ENCODE measurements around the gene ELFN2.

Gene ELFN2

GRCh38 chr22:37426706-37427134 is 559 bp downstream of the ELFN2 start:
- no peak overlapping the region for H3K9ac ChIP-seq (ENCODE audit: low read length)
- no peak overlapping the region for H4K12ac ChIP-seq (ENCODE audit: low read depth, low read length)
- WGBS (ENCODE audit: extremely low coverage, insufficient coverage, insufficient read length) = no CpG with 5 or more reads among the region's 24 CpGs
- no peak for DNase-seq
- no peak overlapping the region for H3K18ac ChIP-seq (ENCODE audit: low read length)
- no peak overlapping the region for H3K4me2 ChIP-seq (ENCODE audit: low read length)
- no peak overlapping the region for H3K14ac ChIP-seq (ENCODE audit: low read length)
- no peaks in the 10 kb centered on the region for H3K79me2 ChIP-seq (ENCODE audit: control insufficient read depth, insufficient read depth, low read length, poor library complexity)
- H2BK120ac ChIP-seq (ENCODE audit: insufficient read depth, low read length, poor library complexity) = no peak overlapping the region
- no peak overlapping the region for H3K23ac ChIP-seq (ENCODE audit: low read length)
- no peaks in the 10 kb centered on the region for H3K36me3 ChIP-seq (ENCODE audit: control insufficient read depth in 1 of 2, insufficient read depth in 2 of 2, low read length in 2 of 2)
- no peak overlapping the region for H4K8ac ChIP-seq (ENCODE audit: low read depth, low read length)
- no peak overlapping the region for H3K27ac ChIP-seq (ENCODE audit: low read depth, low read length)
- no peak overlapping the region for H2AK5ac ChIP-seq (ENCODE audit: low read length)
- H2BK5ac ChIP-seq (ENCODE audit: low read depth, low read length, poor library complexity) = no peak overlapping the region
- H3K4ac ChIP-seq (ENCODE audit: low read depth, low read length) = no peak overlapping the region
- no peak overlapping the region for H3K4me3 ChIP-seq (ENCODE audit: low read depth, low read length)
- H3K4me1 ChIP-seq (ENCODE audit: control insufficient read depth in 1 of 2, insufficient read depth in 2 of 2, low read length in 2 of 2) = no peaks in the 10 kb centered on the region
- H2BK12ac ChIP-seq (ENCODE audit: low read length) = no peak overlapping the region
- no peaks in the 10 kb centered on the region for H3K79me1 ChIP-seq (ENCODE audit: low read length)
- no peak overlapping the region for H2AFZ ChIP-seq (ENCODE audit: insufficient read depth, low read length, poor library complexity)
- H3K9me3 ChIP-seq (ENCODE audit: insufficient read depth, low read depth, low read length) = peaks cover 8% of the 10 kb centered on the region
- peaks cover 48% of the 10 kb centered on the region for H3K27me3 ChIP-seq (ENCODE audit: insufficient read depth, low read length)
- no peak overlapping the region for H4K91ac ChIP-seq (ENCODE audit: low read depth, low read length)

GRCh38 chr22:37425800-37426705 is 1.2 kb downstream of the ELFN2 start:
- Histone ChIP-seq H2BK12ac (ENCODE audit: low read length) (no peak overlapping the region), H3K27ac (ENCODE audit: low read depth, low read length) (no peak overlapping the region), H2BK5ac (ENCODE audit: low read depth, low read length, poor library complexity) (no peak overlapping the region), H3K4me3 (ENCODE audit: low read depth, low read length) (no peak overlapping the region), H3K4me2 (ENCODE audit: low read length) (no peak overlapping the region), H3K14ac (ENCODE audit: low read length) (no peak overlapping the region), H3K27me3 (ENCODE audit: insufficient read depth, low read length) (peaks cover 54% of the 10 kb centered on the region), H3K79me2 (ENCODE audit: control insufficient read depth, insufficient read depth, low read length, poor library complexity) (no peaks in the 10 kb centered on the region), H2AK5ac (ENCODE audit: low read length) (no peak overlapping the region), H3K9me3 (ENCODE audit: insufficient read depth, low read depth, low read length) (peaks cover 8% of the 10 kb centered on the region), H3K18ac (ENCODE audit: low read length) (no peak overlapping the region), H3K9ac (ENCODE audit: low read length) (no peak overlapping the region), H3K23ac (ENCODE audit: low read length) (no peak overlapping the region), H3K4me1 (ENCODE audit: control insufficient read depth in 1 of 2, insufficient read depth in 2 of 2, low read length in 2 of 2) (no peaks in the 10 kb centered on the region), H3K79me1 (ENCODE audit: low read length) (no peaks in the 10 kb centered on the region), H4K12ac (ENCODE audit: low read depth, low read length) (no peak overlapping the region), H3K36me3 (ENCODE audit: control insufficient read depth in 1 of 2, insufficient read depth in 2 of 2, low read length in 2 of 2) (no peaks in the 10 kb centered on the region), H2AFZ (ENCODE audit: insufficient read depth, low read length, poor library complexity) (no peak overlapping the region), H2BK120ac (ENCODE audit: insufficient read depth, low read length, poor library complexity) (no peak overlapping the region), H3K4ac (ENCODE audit: low read depth, low read length) (no peak overlapping the region), H4K8ac (ENCODE audit: low read depth, low read length) (no peak overlapping the region), H4K91ac (ENCODE audit: low read depth, low read length) (no peak overlapping the region)
- WGBS (ENCODE audit: extremely low coverage, insufficient coverage, insufficient read length) = no CpG with 5 or more reads among the region's 43 CpGs
- DNase-seq = no peak

DNA sequence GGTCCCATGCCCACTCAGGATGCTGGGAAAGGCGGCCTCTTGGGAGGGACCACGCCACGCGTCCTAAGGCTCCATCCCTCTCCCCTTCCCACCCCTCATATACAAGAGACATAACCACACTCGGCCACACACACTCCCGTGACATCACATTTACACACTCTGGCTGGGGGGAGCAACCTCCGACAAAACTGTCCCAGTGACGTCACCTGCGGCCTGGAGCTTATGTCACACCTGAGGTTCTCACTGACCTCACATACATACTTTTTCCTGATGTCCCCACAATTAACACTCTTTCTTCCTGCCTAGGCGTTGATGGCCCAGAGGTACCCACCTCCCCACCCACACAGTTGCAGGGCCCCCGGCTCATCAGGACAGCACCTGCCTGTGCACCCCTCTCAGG is 1.9 kb downstream of the ELFN2 start:
- H3K27me3 ChIP-seq (ENCODE audit: insufficient read depth, low read length) = peaks cover 61% of the 10 kb centered on the region
- no peak overlapping the region for H3K14ac ChIP-seq (ENCODE audit: low read length)
- H4K8ac ChIP-seq (ENCODE audit: low read depth, low read length) = no peak overlapping the region
- DNase-seq = no peak
- H4K91ac ChIP-seq (ENCODE audit: low read depth, low read length) = no peak overlapping the region
- no peak overlapping the region for H3K23ac ChIP-seq (ENCODE audit: low read length)
- H4K12ac ChIP-seq (ENCODE audit: low read depth, low read length) = no peak overlapping the region
- H3K79me1 ChIP-seq (ENCODE audit: low read length) = no peaks in the 10 kb centered on the region
- no peak overlapping the region for H2BK120ac ChIP-seq (ENCODE audit: insufficient read depth, low read length, poor library complexity)
- no peaks in the 10 kb centered on the region for H3K36me3 ChIP-seq (ENCODE audit: control insufficient read depth in 1 of 2, insufficient read depth in 2 of 2, low read length in 2 of 2)
- H3K4me3 ChIP-seq (ENCODE audit: low read depth, low read length) = no peak overlapping the region
- H3K27ac ChIP-seq (ENCODE audit: low read depth, low read length) = no peak overlapping the region
- H3K79me2 ChIP-seq (ENCODE audit: control insufficient read depth, insufficient read depth, low read length, poor library complexity) = no peaks in the 10 kb centered on the region
- H3K9me3 ChIP-seq (ENCODE audit: insufficient read depth, low read depth, low read length) = peaks cover 10% of the 10 kb centered on the region
- H3K9ac ChIP-seq (ENCODE audit: low read length) = no peak overlapping the region
- H3K4me1 ChIP-seq (ENCODE audit: control insufficient read depth in 1 of 2, insufficient read depth in 2 of 2, low read length in 2 of 2) = no peaks in the 10 kb centered on the region
- no peak overlapping the region for H2BK5ac ChIP-seq (ENCODE audit: low read depth, low read length, poor library complexity)
- H2AFZ ChIP-seq (ENCODE audit: insufficient read depth, low read length, poor library complexity) = no peak overlapping the region
- WGBS (ENCODE audit: extremely low coverage, insufficient coverage, insufficient read length) = no CpG with 5 or more reads among the region's 11 CpGs
- no peak overlapping the region for H3K4me2 ChIP-seq (ENCODE audit: low read length)
- no peak overlapping the region for H3K18ac ChIP-seq (ENCODE audit: low read length)
- H2BK12ac ChIP-seq (ENCODE audit: low read length) = no peak overlapping the region
- H2AK5ac ChIP-seq (ENCODE audit: low read length) = no peak overlapping the region
- H3K4ac ChIP-seq (ENCODE audit: low read depth, low read length) = no peak overlapping the region

DNA sequence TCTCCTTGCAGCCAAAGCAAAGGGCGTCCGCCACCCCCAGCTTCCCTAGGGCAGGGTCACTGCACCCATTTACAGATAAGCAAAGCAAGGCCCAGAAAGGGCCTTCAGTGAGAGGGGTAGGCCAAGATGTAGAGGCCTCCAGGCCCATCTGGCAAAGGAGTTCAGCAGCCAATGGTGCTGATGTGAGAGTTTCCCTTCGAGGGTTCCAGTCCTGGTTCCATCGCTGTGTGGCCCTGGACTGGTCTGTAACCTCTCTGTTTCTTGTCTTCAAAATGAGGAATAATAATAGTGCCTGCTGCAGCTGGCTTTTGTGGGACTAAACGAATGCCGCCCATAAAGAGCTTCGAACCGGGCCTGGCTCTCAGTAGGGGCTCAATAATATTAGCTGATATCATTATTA is 4.0 kb downstream of the ELFN2 start:
- H3K79me2 ChIP-seq (ENCODE audit: control insufficient read depth, insufficient read depth, low read length, poor library complexity) = no peaks in the 10 kb centered on the region
- H3K27me3 ChIP-seq (ENCODE audit: insufficient read depth, low read length) = peaks cover 70% of the 10 kb centered on the region
- WGBS (ENCODE audit: extremely low coverage, insufficient coverage, insufficient read length) = no CpG with 5 or more reads among the region's 8 CpGs
- no peak overlapping the region for H2BK120ac ChIP-seq (ENCODE audit: insufficient read depth, low read length, poor library complexity)
- H2AK5ac ChIP-seq (ENCODE audit: low read length) = no peak overlapping the region
- H3K27ac ChIP-seq (ENCODE audit: low read depth, low read length) = no peak overlapping the region
- H4K91ac ChIP-seq (ENCODE audit: low read depth, low read length) = no peak overlapping the region
- H4K12ac ChIP-seq (ENCODE audit: low read depth, low read length) = no peak overlapping the region
- H3K4me2 ChIP-seq (ENCODE audit: low read length) = no peak overlapping the region
- H2BK5ac ChIP-seq (ENCODE audit: low read depth, low read length, poor library complexity) = no peak overlapping the region
- no peak overlapping the region for H2BK12ac ChIP-seq (ENCODE audit: low read length)
- H3K4me3 ChIP-seq (ENCODE audit: low read depth, low read length) = no peak overlapping the region
- no peak overlapping the region for H3K4ac ChIP-seq (ENCODE audit: low read depth, low read length)
- H3K9ac ChIP-seq (ENCODE audit: low read length) = no peak overlapping the region
- no peaks in the 10 kb centered on the region for H3K36me3 ChIP-seq (ENCODE audit: control insufficient read depth in 1 of 2, insufficient read depth in 2 of 2, low read length in 2 of 2)
- peaks cover 20% of the 10 kb centered on the region for H3K9me3 ChIP-seq (ENCODE audit: insufficient read depth, low read depth, low read length)
- no peak overlapping the region for H3K14ac ChIP-seq (ENCODE audit: low read length)
- H3K18ac ChIP-seq (ENCODE audit: low read length) = no peak overlapping the region
- no peaks in the 10 kb centered on the region for H3K4me1 ChIP-seq (ENCODE audit: control insufficient read depth in 1 of 2, insufficient read depth in 2 of 2, low read length in 2 of 2)
- no peaks in the 10 kb centered on the region for H3K79me1 ChIP-seq (ENCODE audit: low read length)
- DNase-seq = no peak
- no peak overlapping the region for H2AFZ ChIP-seq (ENCODE audit: insufficient read depth, low read length, poor library complexity)
- H3K23ac ChIP-seq (ENCODE audit: low read length) = no peak overlapping the region
- H4K8ac ChIP-seq (ENCODE audit: low read depth, low read length) = no peak overlapping the region

Measured in trophoblast cell (in vitro differentiated cells and primary cell).